HL-60 (cell line): ENCODE data around the gene MPND.

ENCODE experiments used
- GABPA ChIP-seq: IDR thresholded peaks from 2 replicates; pipeline ENCODE4 v1.6.1; 2012; ENCODE audit warnings: low read depth
- POLR2AphosphoS5 ChIP-seq: IDR thresholded peaks from 2 replicates; pipeline ENCODE4 v1.6.1; 2012; ENCODE audit warnings: low read depth
- TF ChIP-seq, protein P1 (sequence below): IDR thresholded peaks from one replicate; pipeline ENCODE4 v1.5.1; 2011; ENCODE audit warnings: low read length, control low read depth, inconsistent platforms; ENCODE audit not compliant: insufficient read depth

DNA sequence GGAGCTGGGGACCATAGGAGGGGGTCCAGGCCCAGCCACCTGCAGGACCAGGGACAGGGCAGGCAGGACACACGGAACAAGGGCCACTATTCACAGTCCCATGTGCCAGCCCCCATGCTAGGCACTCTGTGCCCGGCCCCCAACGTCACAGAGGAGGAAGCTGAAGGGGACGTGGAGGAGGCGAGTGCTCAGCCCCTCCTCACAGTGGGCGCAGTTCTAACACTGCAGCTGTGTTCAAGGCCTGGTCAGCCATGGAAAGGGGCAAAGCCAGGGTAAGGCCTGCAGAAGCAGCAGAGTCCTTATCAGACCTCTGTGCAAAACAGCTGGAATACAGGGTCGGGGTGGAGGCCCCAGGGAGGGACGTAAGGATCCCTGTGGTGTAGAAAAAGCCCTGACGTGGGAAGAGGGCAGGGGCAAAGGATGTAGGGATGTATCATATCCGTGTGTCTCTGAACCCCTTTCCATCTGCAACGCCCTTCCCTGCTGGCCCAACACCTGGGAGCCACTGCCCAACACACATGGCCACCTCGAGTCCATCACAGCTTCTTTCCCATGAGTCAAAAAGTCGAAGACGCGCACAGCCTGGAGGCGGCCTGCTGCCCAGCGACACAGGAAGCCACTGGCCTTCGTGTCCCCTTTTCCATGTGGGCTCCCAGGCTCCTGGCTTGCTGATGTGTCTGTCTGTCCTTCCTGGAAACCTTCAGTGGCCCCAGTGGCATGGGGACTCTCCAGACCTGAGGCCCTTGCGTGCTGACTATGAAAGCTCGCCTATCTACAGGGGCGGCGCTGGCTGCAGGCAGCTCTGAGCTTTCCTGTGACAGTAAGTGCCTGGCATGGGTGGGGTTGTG, 29.0 kb downstream of the MPND start:
- TF ChIP-seq, protein P1, sequence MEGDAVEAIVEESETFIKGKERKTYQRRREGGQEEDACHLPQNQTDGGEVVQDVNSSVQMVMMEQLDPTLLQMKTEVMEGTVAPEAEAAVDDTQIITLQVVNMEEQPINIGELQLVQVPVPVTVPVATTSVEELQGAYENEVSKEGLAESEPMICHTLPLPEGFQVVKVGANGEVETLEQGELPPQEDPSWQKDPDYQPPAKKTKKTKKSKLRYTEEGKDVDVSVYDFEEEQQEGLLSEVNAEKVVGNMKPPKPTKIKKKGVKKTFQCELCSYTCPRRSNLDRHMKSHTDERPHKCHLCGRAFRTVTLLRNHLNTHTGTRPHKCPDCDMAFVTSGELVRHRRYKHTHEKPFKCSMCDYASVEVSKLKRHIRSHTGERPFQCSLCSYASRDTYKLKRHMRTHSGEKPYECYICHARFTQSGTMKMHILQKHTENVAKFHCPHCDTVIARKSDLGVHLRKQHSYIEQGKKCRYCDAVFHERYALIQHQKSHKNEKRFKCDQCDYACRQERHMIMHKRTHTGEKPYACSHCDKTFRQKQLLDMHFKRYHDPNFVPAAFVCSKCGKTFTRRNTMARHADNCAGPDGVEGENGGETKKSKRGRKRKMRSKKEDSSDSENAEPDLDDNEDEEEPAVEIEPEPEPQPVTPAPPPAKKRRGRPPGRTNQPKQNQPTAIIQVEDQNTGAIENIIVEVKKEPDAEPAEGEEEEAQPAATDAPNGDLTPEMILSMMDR = no peak
- TF ChIP-seq POLR2AphosphoS5 = no peak
- no peak for TF ChIP-seq GABPA
